SK-N-SH (cell line): Measurements from ENCODE around the gene RELT.
A peak's percentile ranks its signal among the peaks of the same experiment; 100 is the strongest.

Experiments used
- CHD2 ChIP-seq: fragments of 150-350 bp; IDR thresholded peaks from 2 replicates; pipeline ENCODE4 v1.6.1; 2018; ENCODE audit warnings: low read length; ENCODE audit not compliant: partially characterized antibody
- POLR2AphosphoS5 ChIP-seq: IDR thresholded peaks from 2 replicates; pipeline ENCODE4 v1.6.1; 2012; ENCODE audit warnings: low read depth, low read length
- RAD21 ChIP-seq: IDR thresholded peaks from 2 replicates; pipeline ENCODE4 v1.6.1; 2012; ENCODE audit warnings: mild to moderate bottlenecking, low read length
- TAF1 ChIP-seq: IDR thresholded peaks from 2 replicates; pipeline ENCODE4 v1.6.1; 2012; ENCODE audit warnings: low read depth, mild to moderate bottlenecking, low read length, moderate library complexity, borderline replicate concordance
- USF2 ChIP-seq: fragments of 150-350 bp; IDR thresholded peaks from 2 replicates; pipeline ENCODE4 v1.6.1; 2017; ENCODE audit warnings: antibody characterized with exemption, low read length, low read depth, borderline replicate concordance
- TF ChIP-seq, protein P1 (sequence below): fragments of 200-600 bp; sonication (generic); IDR thresholded peaks from 2 replicates; pipeline ENCODE4 v1.6.1; 2017; ENCODE audit warnings: antibody characterized with exemption, mild to moderate bottlenecking, moderate library complexity

- peak; percentile 94 for TF ChIP-seq RAD21
- TF ChIP-seq POLR2AphosphoS5: no peak
- TF ChIP-seq, protein P1, sequence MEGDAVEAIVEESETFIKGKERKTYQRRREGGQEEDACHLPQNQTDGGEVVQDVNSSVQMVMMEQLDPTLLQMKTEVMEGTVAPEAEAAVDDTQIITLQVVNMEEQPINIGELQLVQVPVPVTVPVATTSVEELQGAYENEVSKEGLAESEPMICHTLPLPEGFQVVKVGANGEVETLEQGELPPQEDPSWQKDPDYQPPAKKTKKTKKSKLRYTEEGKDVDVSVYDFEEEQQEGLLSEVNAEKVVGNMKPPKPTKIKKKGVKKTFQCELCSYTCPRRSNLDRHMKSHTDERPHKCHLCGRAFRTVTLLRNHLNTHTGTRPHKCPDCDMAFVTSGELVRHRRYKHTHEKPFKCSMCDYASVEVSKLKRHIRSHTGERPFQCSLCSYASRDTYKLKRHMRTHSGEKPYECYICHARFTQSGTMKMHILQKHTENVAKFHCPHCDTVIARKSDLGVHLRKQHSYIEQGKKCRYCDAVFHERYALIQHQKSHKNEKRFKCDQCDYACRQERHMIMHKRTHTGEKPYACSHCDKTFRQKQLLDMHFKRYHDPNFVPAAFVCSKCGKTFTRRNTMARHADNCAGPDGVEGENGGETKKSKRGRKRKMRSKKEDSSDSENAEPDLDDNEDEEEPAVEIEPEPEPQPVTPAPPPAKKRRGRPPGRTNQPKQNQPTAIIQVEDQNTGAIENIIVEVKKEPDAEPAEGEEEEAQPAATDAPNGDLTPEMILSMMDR: peak; percentile 81
- no peak for TF ChIP-seq TAF1
- no peak for TF ChIP-seq USF2
- peak; percentile 19 for TF ChIP-seq CHD2
Observed at GRCh38 chr11:73404048-73404447, 27.8 kb downstream of the RELT start.
